Fibroblast of the aortic adventitia (primary cell): Measurements from ENCODE around the gene GCK. TPM values are rescaled to one million over a fixed set of nuclear protein-coding genes. Genes with fewer than 3 reads are reported as not detected.

Source experiments
- DNase-seq: peaks from one replicate; pipeline ENCODE4 v3.0.0-alpha.2; 2010; ENCODE audit warnings: low read depth
- H3K4me3 ChIP-seq: 2 replicates; pipeline ENCODE4 v1.5.1; 2011; ENCODE audit warnings: low read depth, mild to moderate bottlenecking, control low read depth, low read length, moderate library complexity
- total RNA-seq: library from RNA; depleted of rRNA; stranded (reverse); fragments of >200 nt; gene quantifications from 2 replicates; pipeline ENCODE4 v1.2.3, GENCODE V29; 2012; ENCODE audit warnings: low replicate concordance
- TF ChIP-seq, protein P1 (sequence below): IDR thresholded peaks from 2 replicates; pipeline ENCODE4 v1.5.1; 2011; ENCODE audit warnings: mild to moderate bottlenecking, low read length, control low read depth, inconsistent platforms; ENCODE audit not compliant: insufficient read depth

Gene GCK
- total RNA-seq, 1 donor, result 0.36 TPM

DNA sequence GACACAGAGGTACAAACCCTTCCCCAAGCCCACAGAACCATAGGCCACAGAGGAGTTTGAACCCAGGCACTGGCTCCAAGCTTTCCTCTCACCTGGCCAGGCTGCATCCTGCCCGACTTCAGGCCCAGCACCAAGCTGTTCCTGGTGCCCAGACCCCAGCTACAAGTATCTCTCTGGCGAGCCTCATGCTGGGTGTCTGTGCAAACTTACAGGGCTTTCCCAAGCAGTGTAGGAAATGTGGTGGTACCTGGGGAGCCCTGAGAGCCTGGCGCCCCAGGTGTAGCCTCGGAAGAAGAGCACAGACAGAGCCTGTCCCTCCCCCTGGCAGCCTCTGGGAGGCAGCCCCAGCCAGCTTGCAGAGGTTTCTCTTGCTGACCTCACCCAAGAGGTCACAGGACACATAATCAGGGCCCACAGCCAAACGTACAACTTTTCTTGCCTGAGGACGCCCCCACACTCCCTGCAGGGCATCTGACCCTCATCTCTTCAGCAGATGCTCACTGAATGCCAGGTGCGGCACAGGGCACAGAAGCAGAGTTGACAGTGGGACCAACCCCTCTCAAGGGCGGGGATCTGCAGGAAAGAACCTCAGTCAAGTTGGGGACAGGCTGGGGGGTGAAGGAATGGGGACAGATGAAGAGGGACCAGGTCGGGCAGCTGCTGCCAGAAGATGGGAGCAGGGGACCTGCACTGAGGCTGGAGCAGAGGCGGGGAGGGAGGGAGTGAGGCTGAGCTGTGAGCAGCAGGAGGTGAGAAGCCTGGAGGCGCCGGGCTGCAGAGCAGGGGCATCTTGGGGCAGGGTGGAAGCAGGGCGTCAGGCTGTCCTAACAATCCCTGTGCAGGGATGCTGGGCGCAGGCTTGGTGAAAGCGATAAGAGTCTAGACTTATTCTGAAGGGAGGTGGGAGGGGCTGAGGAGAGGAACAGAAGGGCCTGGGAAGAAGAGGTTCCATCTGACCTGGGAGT is 31.8 kb downstream of the GCK start:
- TF ChIP-seq, protein P1, sequence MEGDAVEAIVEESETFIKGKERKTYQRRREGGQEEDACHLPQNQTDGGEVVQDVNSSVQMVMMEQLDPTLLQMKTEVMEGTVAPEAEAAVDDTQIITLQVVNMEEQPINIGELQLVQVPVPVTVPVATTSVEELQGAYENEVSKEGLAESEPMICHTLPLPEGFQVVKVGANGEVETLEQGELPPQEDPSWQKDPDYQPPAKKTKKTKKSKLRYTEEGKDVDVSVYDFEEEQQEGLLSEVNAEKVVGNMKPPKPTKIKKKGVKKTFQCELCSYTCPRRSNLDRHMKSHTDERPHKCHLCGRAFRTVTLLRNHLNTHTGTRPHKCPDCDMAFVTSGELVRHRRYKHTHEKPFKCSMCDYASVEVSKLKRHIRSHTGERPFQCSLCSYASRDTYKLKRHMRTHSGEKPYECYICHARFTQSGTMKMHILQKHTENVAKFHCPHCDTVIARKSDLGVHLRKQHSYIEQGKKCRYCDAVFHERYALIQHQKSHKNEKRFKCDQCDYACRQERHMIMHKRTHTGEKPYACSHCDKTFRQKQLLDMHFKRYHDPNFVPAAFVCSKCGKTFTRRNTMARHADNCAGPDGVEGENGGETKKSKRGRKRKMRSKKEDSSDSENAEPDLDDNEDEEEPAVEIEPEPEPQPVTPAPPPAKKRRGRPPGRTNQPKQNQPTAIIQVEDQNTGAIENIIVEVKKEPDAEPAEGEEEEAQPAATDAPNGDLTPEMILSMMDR, result no peak
- H3K4me3 ChIP-seq, result no peak overlapping the region
- no peak for DNase-seq

DNA sequence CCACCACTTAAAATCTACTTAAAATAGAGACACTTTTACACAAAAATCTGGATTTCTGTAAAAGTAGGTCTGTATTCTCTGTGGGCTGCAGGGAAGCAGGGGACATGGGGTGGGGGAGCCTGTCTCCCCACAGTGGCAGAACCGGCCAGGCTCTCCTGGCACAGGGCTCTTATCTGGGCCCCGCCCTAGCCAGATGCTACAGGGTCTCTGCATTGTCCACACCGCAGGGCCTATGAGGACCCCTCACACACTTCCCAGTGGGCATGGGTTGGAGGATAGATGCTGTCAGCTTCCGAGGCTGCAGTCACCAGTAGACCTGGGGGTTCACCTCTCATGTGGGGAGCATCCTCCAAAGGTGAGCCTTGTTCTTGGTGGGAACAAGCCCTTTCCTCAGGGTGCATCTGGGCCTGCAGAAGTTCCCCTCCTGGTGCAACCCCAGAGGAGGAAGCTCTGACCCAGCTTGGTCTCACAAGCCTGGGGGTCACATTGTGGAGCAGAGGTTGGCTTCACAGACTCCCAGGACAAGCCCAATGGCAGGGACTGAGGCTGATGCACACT is 32.7 kb downstream of the GCK start:
- H3K4me3 ChIP-seq, result no peak overlapping the region
- TF ChIP-seq, protein P1, result no peak
- no peak for DNase-seq

DNA sequence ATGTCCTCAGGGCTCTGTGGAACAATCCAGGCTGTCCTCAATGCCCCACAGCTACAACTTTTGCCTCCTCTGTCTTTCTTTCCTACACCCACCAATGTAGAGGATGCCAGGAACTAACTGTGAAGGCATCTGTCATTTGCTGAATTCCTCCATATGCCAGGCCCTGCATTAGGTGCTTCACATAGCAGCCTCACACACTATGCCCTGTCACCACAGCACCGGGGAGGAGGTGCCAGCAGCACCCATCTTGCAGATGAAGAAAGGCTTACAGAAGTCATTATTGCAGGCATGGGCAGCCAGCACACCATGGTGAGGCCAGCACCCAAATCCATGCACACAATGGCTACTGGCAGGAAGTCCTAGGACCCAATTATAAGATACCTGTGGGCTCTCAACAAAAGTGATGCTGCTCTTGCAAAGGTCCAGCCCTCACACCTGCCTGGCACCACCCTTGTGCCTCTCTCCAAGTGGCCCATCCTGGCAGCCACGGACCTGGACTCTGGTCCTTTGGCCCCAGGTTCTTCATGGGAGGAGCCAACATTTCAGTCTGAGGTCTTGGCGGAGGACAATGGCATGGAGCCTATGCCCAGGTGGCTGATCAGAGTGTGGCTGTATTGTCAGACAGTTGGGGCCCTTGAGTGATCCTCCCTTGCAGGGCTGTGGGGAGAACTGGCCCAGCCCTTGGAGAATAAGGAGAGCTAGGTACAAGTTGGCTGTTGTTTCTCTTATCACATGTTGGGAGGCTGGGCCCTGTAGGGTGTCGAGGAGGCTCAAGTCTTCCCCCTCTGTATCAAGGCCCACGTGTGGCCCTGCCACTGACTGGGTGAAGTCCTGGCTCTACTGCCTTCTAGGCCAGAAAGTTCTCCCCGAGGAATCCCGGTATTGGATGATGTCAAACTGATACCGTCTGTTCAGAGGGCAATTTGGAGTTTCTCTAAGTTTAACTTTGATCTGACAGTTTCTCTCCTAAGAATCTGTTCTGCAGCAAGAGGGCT is 33.8 kb downstream of the GCK start:
- DNase-seq, result no peak
- TF ChIP-seq, protein P1, result no peak
- H3K4me3 ChIP-seq, result no peak overlapping the region

DNA sequence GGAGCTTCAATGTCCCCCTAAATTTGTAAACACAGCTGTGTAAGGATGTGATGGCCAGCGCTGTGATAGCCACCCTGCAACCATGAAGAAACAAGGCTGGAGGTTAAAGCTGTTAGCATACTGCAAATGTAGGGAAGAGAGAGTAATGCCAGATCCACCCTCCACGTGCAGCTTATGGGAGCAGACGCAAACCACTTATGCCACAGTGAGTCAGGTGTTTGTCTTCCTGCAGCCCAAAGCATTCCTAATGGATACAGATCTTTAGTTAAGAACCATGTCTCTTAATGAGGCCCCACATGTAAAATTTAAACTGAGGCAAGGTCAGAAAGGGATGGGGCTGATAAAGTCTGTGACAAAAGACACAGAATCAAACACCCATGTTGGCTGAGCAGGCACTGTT is 34.5 kb downstream of the GCK start:
- TF ChIP-seq, protein P1, result no peak
- DNase-seq, result no peak
- H3K4me3 ChIP-seq, result no peak overlapping the region

DNA sequence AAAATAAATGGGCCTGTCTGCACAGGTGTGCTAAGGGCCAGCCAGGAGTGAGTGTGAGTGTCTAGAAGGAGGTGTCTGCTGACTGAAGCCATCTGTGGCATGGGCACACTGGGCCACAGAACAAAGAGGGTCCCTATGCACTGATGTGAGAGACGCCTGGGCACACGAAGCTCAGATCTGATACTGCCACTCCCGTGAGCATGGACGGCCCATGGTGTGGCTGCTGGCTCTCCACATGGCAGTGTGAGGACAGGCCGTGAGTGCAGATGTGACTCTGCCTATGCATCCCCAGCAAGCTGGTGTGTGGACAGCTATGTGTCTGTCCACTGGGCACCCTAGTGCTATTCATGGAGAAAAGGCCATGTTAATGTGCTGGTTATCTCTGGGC is 35.3 kb downstream of the GCK start:
- TF ChIP-seq, protein P1, result no peak
- DNase-seq, result no peak

DNA sequence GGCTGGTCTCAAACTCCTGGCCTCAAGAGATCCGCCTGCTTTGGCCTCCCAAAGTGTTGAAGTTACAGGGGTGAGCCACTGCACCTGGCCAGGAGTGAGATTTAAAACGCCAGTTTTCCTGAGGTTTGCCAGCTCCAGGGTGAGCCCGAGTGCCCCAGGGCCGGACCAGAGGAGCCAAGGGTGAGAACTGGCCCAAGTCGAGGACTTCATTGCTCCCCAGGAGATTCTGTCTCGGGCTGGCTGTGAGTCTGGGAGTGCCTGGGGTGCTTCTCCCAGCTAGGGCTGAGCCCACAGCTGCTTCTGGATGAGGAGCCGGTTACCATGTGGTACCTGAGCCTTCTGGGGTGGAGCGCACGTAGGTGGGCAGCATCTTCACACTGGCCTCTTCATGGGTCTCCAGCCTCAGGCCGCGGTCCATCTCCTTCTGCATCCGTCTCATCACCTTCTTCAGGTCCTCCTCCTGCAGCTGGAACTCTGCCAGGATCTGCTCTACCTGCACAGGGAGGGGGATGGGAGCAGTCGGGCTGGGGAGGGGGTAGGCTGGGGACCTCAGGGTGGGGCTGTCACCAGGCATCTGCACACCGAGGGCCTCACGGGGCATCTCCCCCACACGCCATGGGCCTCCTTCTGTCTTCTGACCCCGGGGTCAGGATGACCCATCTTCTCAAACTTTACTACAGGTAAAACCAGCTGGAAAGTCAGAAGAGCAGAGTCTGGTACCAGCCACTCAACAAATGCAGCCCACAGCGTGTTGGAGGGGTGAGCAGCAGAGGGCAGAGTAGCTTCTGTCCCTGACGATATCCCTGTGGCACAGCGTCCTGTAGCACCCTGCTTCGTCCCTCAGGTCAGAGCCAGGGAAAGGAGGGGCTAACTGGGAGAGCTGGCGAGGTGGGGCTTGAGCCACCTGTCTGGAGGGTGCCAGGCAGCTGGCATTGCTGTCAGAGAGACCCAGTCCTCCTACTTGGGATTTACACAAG is 36.0 kb downstream of the GCK start:
- no peak overlapping the region for H3K4me3 ChIP-seq
- DNase-seq, result no peak
- TF ChIP-seq, protein P1, result no peak

More for the DNA sequence above, 35.3 kb downstream of the GCK start:
- H3K4me3 ChIP-seq, result no peak overlapping the region
